Muscle of back (tissue), 11 donors: ENCODE results near the gene KIRREL3. TPM values are rescaled to one million over a fixed set of nuclear protein-coding genes. Genes with fewer than 3 reads are reported as not detected.
A peak's percentile ranks its signal among the peaks of the same experiment; 100 is the strongest.
"Not testable (repeated sequence)": the region's sequence is repeated elsewhere in the genome, so short reads cannot be mapped to it uniquely, and the experiment has no call there.

ENCODE experiments used
- DNase-seq, 3 donors: peaks; one replicate each; pipeline versions ENCODE4 v3.0.0 to v3.0.0-alpha.2; 2013
- polyA plus RNA-seq, 10 donors: library from polyadenylated mRNA; unstranded; fragments of 120-200 nt; gene quantifications; one replicate each; pipeline ENCODE4 v1.2.1, GENCODE V29; 2013; ENCODE audit not compliant: insufficient read length in 10 of 10

Gene KIRREL3
- polyA plus RNA-seq, 10 donors, result 0.44 to 2.8 (median 1.2) TPM

GRCh38 chr11:126385991-126386728 is 614.4 kb downstream of the KIRREL3 start:
- DNase-seq, result no peak

DNA sequence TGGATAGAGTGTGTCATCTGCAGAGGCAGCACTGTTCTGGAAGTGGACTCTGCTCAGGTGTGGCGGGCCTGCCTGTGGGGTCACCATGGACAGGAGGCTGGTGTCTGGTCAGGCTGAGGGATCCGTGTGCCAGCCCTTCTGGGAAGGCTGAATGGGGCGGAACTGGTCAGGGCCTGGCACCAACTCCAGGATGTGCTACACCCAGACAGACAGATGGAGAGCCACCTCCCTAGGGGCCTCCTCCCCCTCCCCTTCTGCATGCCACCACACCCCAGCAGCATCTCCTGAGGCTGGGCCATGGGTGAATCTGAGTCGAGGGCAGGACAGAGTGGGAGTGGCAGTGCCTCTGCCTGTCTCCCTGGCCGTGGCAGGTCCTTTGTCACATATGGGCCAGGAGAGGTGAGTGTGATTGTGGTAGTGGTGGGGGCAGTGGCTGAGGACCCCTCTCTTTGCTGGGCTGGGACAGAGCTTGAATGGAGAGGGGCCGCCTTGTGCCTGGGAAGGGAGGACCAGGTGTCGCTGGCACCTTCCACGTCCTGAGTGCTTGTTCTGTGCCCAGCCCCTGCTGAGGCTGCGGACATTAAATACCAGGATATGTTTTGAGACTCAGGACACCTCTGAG is 616.0 kb downstream of the KIRREL3 start:
- no peak for DNase-seq

DNA sequence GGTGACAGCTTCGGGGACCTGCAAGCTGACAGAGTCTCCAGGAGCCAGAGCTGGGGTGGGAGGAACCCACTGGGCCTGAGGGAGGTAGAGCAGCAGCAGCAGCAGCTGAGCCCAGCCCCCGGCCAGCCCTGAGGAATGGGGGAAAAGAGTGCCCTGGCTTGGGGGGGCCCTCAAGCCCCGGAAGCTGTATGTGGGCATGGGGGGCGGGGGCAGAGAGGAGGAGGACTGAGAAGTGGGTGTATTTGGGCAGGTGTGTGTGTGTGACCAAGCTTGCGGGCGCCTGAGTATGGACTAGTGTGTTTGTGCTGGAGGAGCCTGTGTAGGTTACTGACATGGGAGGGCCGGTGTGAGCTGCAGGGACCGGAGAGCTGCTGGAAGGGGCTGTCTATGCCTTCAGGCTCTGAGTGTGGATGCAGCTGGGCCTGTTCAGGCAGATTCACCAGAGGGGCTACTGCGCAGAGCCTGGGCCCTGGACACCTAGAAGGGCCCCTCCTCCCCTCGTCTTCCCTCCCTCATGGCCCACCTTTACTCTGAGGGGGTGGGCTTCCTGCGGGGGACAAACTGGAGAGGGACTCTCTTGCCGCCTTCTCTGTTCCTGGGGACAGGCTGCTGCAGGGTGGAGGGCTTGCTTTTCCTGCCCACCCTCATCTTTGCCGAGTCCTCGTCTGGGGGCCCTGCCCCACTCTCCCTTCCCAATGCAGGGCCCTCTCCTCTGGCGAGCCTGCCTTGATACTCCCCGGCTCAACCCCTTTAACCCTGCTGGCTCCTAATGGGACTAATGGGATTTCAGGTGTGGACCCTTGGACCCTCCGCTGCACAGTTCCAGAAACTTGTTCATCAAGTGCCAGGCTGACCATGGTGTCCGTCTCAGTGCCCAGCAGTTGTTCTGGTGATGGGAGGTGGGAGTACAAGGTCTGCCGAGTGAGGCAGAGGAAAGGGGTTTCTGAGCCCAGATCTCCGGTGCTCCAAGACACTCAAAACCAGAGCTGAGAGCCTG is 616.9 kb downstream of the KIRREL3 start:
- DNase-seq, result no peak

DNA sequence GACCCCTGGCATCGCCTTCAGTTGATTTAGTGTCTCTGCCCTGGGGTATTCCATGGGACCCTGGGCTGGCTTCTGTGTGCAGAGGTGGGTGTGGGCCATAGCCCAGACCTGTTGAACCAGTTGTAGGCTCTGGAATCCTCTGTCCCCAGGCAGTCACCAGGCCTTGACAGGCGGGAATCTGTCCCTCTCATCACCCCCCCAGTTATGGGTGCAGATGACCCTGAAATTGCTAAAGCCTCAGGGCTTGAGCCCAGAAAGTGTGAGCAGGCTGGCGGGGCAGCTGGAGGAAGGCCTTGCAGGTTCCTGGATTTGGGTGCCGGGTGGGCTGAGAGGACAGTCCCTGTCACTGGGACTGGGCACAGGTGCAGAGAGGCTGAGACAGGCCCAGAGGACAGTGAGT is 617.9 kb downstream of the KIRREL3 start:
- DNase-seq, result not testable (repeated sequence)

GRCh38 chr11:126381960-126382359 is 618.6 kb downstream of the KIRREL3 start:
- DNase-seq, result not testable (repeated sequence)

DNA sequence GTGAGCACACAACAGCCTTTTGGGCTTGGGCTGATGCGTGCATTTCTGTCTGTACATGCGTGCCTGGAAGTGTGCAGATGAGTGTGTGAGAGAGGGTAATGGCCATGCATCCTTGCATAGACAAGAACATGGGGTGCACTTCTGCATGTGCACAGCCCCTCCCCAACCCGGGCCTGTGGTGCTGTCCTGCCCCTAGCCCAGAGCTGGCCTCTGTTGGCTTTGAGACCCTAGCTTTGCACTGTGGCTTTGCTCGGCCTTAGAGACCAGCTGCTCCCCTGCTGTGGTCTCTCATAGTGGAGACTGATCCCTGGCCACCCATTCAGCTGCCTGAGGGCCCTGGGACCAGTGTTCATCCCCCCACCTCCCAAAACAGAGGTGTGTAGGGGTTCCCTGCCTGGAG is 619.7 kb downstream of the KIRREL3 start:
- DNase-seq, result no peak

GRCh38 chr11:126378763-126379162 is 621.8 kb downstream of the KIRREL3 start:
- DNase-seq, result peak in 2 of 3 donors; percentile 45 to 68

DNA sequence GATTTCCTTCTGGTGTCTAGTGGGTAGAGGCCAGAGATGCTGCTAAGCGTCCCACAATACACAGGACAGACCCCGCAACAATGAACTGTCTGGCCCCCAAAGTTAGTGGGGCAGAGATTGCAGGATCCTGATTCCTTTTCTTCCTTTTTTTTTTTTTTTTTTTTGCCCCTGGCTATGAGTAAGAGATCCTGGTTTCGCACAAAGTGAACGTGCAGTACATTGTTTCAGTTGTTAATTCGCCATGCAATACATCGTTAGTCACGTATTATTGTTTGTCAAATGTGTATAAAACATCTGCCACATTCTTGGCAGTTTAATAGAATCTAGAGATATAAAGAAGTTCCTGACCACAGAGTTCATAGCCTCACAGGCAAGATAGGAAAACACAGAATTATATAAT is 624.8 kb downstream of the KIRREL3 start:
- DNase-seq, result no peak

GRCh38 chr11:126374562-126375300 is 625.8 kb downstream of the KIRREL3 start:
- DNase-seq, result peak in 1 of 3 donors; percentile 26

- not testable (repeated sequence) for DNase-seq
Observed at GRCh38 chr11:126373389-126374066, 627.0 kb downstream of the KIRREL3 start.
